ENCODE data around the gene BMP8A.
"Not testable (repeated sequence)": the region's sequence is repeated elsewhere in the genome, so short reads cannot be mapped to it uniquely, and the experiment has no call there.

BMP8A gene

GRCh38 chr1:39483276-39483675 is 8.2 kb upstream of the BMP8A start:
- DNase-seq: no peak

- no peak for DNase-seq
Observed at GRCh38 chr1:39484564-39484963, 6.9 kb upstream of the BMP8A start.

GRCh38 chr1:39485046-39485803 is 6.2 kb upstream of the BMP8A start:
- no peak for DNase-seq

DNA sequence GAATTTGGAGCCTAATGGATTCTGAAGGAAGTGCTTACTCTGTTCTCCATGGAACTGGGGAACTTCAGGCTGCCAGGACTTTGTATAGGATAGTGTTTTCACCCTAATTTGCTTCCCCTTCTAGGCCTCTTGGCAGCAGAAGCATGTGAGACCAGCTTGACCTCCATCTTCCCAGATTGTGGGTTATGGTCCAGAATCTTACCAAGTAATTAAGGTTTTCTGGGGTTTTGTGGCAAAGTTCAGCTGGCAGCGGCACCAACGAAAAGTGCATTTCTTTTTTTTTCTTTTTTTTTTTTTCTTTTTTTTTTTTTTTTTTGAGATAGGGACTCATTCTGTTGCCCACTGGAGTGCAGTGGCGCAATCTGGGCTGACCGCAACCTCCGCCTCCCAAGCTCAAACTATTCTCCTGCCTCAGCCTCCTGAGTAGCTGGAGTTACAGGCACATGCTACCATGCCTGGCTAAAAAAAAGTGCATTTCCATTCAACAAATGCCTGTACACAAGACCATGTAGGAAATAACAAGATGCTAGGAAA is 3.4 kb upstream of the BMP8A start:
- no peak for DNase-seq

- DNase-seq: no peak
Observed at GRCh38 chr1:39488793-39489566, 2.5 kb upstream of the BMP8A start.

- DNase-seq: no peak
Observed at GRCh38 chr1:39489567-39490239, 1.7 kb upstream of the BMP8A start.

DNA sequence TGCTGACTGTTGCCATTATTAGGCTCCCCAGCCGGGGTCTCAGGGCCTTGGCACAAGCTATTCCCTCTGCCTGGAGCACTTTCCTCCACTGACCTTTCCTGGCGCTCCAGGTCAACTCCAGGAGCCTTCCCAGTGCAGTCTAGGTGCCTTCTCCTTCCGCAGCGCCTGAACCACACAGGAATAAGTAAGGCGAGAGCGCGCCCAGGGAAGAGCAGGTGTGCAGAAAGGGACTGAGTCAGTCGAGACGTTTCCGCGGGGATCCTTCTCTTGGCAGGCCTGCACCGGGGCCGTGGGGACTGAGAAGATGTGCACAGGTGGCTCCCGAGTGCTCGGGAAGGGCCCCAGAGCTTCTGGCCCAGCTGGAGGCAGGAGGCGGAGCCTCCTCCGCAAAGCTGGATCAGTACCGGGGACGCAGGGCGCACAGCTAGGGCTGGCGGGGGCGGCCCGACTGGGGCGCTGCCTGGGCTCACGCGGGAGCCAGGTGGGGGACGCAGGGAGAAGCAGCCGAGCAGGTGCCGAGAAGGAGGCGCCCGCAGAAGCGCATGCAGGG is 765 bp upstream of the BMP8A start:
- DNase-seq: no peak

GRCh38 chr1:39492118-39493042 is 944 bp downstream of the BMP8A start:
- DNase-seq: not testable (repeated sequence)

GRCh38 chr1:39493043-39493810 is 1.8 kb downstream of the BMP8A start:
- DNase-seq: not testable (repeated sequence)

GRCh38 chr1:39494671-39495410 is 3.4 kb downstream of the BMP8A start:
- DNase-seq: no peak

GRCh38 chr1:39496520-39496919 is 5.1 kb downstream of the BMP8A start:
- not testable (repeated sequence) for DNase-seq

GRCh38 chr1:39497585-39497984 is 6.1 kb downstream of the BMP8A start:
- no peak for DNase-seq

- DNase-seq: not testable (repeated sequence)
Observed at GRCh38 chr1:39498096-39498710, 6.8 kb downstream of the BMP8A start.

- not testable (repeated sequence) for DNase-seq
Observed at GRCh38 chr1:39498821-39499220, 7.4 kb downstream of the BMP8A start.

DNA sequence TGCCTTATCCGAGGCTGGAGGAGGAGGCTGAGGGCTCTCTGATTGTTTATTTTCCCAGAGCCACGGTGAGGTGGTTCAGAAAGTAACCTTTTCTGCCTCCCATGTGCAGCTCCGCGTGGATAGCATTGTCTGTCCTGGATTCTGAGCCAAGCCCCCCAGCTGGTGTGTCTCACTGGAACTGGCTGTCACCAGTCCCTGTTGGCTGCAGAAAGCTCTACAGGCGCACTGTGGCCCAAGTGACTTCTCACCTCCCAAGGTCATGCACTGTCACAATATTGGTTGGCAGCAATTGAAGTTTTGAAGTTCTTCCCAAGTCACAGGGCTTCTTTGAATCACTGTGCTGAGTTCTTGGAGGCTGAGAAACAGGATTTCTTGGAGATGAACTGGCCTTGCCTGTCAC is 8.2 kb downstream of the BMP8A start:
- DNase-seq: no peak

DNA sequence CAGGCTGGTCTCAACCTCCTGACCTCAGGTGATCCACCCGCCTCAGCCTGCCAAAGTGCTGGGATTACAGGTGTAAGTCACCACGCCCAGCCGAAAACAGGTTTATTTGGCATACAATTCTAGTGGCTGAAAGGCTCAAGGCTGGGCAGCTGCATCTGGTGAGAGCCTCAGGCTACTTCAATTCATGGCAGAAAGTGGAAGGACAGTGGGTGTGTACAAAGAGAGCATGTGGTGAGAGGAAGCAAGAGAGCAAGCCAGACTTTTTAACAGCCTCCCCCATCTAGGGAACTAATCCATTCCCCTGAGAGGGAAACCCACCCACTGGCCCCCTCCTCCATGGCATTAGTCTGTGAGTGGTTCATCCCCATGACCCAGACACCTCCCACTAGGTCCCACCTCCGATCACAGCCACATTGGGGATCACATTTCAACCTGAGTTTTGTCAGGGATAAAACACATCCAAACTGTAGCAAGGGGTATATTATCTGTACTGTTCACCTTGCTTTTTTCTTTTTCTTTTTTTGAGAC is 9.5 kb downstream of the BMP8A start:
- no peak for DNase-seq

GRCh38 chr1:39501666-39502065 is 10.2 kb downstream of the BMP8A start:
- DNase-seq: no peak

DNA sequence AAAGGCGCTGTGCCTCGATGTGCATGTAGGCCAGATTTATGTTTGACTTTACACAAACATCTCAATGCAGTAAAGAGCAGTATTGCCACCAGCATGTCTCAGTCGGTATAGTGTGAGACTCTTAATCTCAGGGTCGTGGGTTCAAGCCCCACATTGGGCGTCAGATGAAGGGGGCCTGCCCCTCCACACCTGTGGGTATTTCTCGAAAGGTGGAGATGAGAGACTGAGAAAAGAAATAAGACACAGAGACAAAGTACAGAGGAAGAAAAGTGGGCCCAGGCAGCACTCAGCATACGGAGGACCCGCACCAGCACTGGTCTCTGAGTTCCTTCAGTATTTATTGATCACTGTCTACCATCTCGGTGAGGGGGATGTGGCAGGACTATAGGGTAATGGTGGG is 13.0 kb downstream of the BMP8A start:
- DNase-seq: not testable (repeated sequence)

DNA sequence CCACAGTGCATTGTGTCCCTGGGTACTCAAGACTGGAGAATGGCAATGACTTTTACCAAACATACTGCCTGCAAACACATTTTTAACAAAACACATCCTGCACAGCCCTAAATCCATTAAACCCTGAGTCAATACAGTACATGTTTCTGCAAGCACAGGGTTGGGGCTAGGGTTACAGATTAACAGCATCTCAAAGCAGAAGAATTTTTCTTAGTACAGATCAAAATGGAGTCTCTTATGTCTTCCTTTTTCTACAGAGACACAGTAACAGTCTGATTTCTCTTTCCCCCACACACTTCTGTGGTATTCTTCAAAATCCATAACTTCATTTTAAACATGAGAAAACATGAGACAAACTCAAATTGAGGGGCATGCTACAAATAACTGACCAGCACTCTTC is 13.9 kb downstream of the BMP8A start:
- no peak for DNase-seq

All from NCI-H187 treated with DMSO at 0.1 percent for 48 hours (cell line).